Nephron progenitor cell (in vitro differentiated cells): ENCODE data around the gene BBS1.

Source experiments
- DNase-seq: peaks from one replicate; pipeline ENCODE4 v3.0.0; 2021
- H3K27ac Mint-ChIP-seq: 2 replicates; pipeline ENCODE4 v1.8.0; 2021; ENCODE audit warnings: mild to moderate bottlenecking, moderate library complexity, mixed read lengths
- H3K27me3 Mint-ChIP-seq: 2 replicates; pipeline ENCODE4 v1.8.0; 2021; ENCODE audit warnings: mild to moderate bottlenecking, low read depth, mixed read lengths; ENCODE audit not compliant: poor library complexity
- H3K36me3 Mint-ChIP-seq: 2 replicates; pipeline ENCODE4 v1.8.0; 2021; ENCODE audit warnings: low read depth, mixed read lengths
- H3K4me1 Mint-ChIP-seq: 2 replicates; pipeline ENCODE4 v1.8.0; 2021; ENCODE audit warnings: mixed read lengths
- H3K4me3 Mint-ChIP-seq: 2 replicates; pipeline ENCODE4 v1.8.0; 2021; ENCODE audit warnings: mild to moderate bottlenecking, moderate library complexity, mixed read lengths
- H3K9me3 Mint-ChIP-seq: 2 replicates; pipeline ENCODE4 v1.8.0; 2021; ENCODE audit warnings: mild to moderate bottlenecking, moderate library complexity, mixed read lengths
- TF ChIP-seq, protein P1 (sequence below): fragments of 200-600 bp; sonication (generic); IDR thresholded peaks from 2 replicates; pipeline ENCODE4 v1.5.0; 2021; ENCODE audit warnings: antibody characterized with exemption

Gene BBS1

DNA sequence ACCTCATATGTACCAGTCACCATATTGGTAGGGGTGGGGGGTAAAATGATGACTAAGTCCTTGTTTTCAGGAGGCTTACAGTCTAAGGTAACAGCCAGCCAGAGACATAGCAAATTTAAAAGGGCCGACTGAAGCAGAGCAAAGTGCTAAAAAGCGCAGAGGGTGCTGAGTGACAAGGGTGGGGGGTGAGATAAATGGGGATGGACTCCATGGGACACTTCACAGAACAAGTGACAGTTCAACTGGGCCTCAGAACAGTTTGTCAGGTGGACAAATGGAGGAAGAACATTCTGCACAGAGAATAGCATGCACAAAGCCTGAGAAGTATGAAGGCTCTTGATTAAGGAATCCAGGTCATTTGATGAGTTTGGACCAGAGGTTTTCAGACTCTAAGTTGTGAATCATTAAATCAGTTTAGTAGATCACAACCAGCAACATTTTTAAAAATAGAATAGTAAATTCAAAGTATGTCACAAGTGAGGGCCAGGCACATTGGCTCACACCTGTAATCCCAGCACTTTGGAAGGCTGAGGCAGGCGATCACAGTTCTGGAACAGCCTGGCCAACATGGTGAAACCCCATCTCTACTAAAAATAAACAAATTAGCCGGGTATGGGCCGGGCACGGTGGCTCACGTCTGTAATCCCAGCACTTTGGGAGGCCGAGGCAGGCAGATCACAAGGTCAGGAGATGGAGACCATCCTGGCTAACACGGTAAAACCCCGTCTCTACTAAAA, 14.0 kb downstream of the BBS1 start:
- H3K36me3 Mint-ChIP-seq, result peaks cover 53% of the 10 kb centered on the region
- no peak overlapping the region for H3K4me3 Mint-ChIP-seq
- TF ChIP-seq, protein P1, sequence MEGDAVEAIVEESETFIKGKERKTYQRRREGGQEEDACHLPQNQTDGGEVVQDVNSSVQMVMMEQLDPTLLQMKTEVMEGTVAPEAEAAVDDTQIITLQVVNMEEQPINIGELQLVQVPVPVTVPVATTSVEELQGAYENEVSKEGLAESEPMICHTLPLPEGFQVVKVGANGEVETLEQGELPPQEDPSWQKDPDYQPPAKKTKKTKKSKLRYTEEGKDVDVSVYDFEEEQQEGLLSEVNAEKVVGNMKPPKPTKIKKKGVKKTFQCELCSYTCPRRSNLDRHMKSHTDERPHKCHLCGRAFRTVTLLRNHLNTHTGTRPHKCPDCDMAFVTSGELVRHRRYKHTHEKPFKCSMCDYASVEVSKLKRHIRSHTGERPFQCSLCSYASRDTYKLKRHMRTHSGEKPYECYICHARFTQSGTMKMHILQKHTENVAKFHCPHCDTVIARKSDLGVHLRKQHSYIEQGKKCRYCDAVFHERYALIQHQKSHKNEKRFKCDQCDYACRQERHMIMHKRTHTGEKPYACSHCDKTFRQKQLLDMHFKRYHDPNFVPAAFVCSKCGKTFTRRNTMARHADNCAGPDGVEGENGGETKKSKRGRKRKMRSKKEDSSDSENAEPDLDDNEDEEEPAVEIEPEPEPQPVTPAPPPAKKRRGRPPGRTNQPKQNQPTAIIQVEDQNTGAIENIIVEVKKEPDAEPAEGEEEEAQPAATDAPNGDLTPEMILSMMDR, result no peak
- DNase-seq, result no peak
- no peaks in the 10 kb centered on the region for H3K9me3 Mint-ChIP-seq
- H3K27me3 Mint-ChIP-seq, result no peaks in the 10 kb centered on the region
- H3K4me1 Mint-ChIP-seq, result peaks cover 5% of the 10 kb centered on the region
- no peak overlapping the region for H3K27ac Mint-ChIP-seq

DNA sequence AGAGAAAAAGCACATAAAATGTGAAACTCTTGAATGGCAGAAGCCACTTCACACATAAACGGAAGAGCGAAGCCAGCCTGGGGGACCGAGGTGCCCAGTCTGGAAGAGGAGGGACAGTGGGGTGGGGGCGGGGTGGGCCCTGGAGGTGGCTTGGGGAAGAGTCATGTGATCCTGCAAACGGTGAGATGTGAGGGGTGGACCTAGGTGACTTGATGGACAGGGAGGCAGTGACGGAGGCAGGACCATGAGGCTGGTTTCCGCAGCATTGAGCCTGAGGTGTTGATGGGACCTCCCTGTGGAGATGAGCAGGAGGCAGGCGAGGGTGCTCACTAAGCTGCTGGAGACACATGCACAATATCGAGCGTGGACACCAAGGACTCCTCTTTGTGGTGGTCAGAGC, 18.6 kb downstream of the BBS1 start:
- TF ChIP-seq, protein P1, result no peak
- DNase-seq, result no peak
- Mint-ChIP-seq H3K4me1 (peaks cover 5% of the 10 kb centered on the region), H3K4me3 (no peak overlapping the region), H3K36me3 (peaks cover 27% of the 10 kb centered on the region), H3K27me3 (peaks cover 7% of the 10 kb centered on the region), H3K9me3 (no peaks in the 10 kb centered on the region), H3K27ac (no peak overlapping the region)

DNA sequence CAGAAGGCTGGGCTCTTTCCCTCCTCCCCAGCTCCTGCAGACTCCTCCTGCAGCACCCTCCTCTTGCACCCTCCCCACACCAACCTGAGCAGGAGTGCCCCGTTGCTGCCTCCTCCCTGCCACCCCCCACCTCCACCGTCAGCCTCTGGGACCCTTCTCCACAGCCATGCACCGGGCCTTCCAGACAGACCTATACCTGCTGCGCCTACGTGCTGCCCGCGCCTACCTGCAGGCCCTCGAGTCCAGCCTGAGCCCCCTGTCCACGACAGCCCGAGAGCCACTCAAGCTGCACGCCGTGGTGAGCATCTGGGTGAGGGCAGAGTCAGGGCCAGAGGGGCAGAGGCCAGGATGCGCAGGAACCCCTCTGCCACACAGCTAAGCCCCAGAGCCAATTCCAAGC, 19.2 kb downstream of the BBS1 start:
- no peak for DNase-seq
- Mint-ChIP-seq H3K4me1 (peaks cover 5% of the 10 kb centered on the region), H3K27me3 (peaks cover 7% of the 10 kb centered on the region), H3K4me3 (no peak overlapping the region), H3K9me3 (no peaks in the 10 kb centered on the region), H3K36me3 (peaks cover 28% of the 10 kb centered on the region), H3K27ac (no peak overlapping the region)
- TF ChIP-seq, protein P1, result no peak

DNA sequence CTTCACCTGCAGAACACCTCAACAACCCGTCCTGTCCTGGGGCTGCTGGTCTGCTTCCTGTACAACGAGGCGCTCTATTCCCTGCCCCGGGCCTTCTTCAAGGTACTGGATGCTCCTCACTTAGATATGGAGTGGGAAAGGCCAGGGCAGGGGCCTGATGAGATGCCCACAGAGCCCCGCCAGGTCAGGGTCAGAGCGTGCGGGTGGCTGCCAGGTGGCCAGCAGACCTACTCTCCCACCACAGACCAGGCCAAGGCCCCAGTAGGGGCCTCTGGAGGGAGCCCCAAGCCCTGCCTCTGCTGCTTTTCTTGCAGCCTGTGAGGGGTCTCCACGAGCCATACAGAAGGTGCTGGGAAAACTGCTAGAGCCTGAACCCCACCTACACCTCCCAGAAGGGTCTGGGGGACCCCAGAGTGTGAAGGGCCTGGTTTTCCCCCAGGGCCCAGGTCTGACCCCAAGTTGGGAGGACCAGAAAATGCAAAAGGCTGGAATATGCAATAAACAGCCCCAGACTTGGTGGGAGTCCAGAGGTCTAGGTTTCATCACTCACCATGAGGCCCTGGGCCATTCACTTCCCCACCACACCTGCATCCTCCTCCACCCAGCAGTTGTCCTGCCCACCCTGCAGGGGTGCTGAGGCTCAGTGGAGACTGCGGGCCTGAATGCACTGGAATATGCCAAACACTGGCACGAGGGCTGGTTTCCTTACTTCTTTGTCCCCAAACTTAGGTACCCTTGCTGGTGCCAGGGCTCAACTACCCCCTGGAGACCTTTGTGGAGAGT, 20.7 kb downstream of the BBS1 start:
- H3K4me1 Mint-ChIP-seq, result peaks cover 9% of the 10 kb centered on the region
- DNase-seq, result no peak
- no peaks in the 10 kb centered on the region for H3K9me3 Mint-ChIP-seq
- H3K4me3 Mint-ChIP-seq, result no peak overlapping the region
- TF ChIP-seq, protein P1, result no peak
- peaks cover 10% of the 10 kb centered on the region for H3K27me3 Mint-ChIP-seq
- no peak overlapping the region for H3K27ac Mint-ChIP-seq
- H3K36me3 Mint-ChIP-seq, result peaks cover 37% of the 10 kb centered on the region

DNA sequence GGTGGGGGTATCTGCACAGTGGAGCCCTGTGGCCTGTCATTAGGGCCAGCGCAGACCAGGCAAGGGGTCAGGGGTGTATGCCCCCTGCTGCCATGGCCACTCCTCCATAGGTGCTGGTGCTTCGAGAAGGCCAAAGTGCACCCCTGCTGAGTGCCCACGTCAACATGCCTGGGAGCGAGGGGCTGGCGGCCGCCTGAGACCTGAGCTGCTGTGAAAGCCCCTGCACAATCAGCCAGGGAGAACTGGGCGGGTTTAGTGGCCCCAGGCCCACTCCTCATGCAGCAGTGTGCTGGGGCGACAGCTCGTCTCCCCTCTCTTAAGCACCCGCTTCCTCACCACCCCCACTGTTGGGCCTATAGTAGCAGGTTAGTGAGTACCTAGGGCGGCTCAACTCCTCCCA, 21.4 kb downstream of the BBS1 start:
- Mint-ChIP-seq H3K27ac (no peak overlapping the region), H3K27me3 (peaks cover 10% of the 10 kb centered on the region), H3K4me1 (peaks cover 9% of the 10 kb centered on the region), H3K9me3 (no peaks in the 10 kb centered on the region), H3K36me3 (peaks cover 40% of the 10 kb centered on the region), H3K4me3 (no peak overlapping the region)
- TF ChIP-seq, protein P1, result no peak
- DNase-seq, result no peak
